ENCODE data around the gene CDC42EP3. TPM values are rescaled to one million over a fixed set of nuclear protein-coding genes. Genes with fewer than 3 reads are reported as not detected.

The CDC42EP3 gene
- total RNA-seq, 1 experiment from 2014 or later: 31.5 TPM

GRCh38 chr2:37617119-37617892 is 54.1 kb downstream of the CDC42EP3 start:
- Mint-ChIP-seq H3K27ac (no peak overlapping the region), H3K27me3 (ENCODE audit: low read depth) (peaks cover 3% of the 10 kb centered on the region; the same call in 1 of the 2 replicates), H3K9me3 (no peaks in the 10 kb centered on the region), H3K4me1 (no peaks in the 10 kb centered on the region), H3K4me3 (no peak overlapping the region), H3K36me3 (no peaks in the 10 kb centered on the region)
- ATAC-seq (no peak), DNase-seq (ENCODE audit: low spot score) (no peak)
- ChIA-PET POLR2A (no interaction called here), CTCF (no interaction called here)
- TF ChIP-seq ZNF396 (CRISPR knock-in tag; IDR thresholded peaks at IDR 0.05; ENCODE audit: borderline replicate concordance) (no peak), SMAD4 (CRISPR knock-in tag; IDR thresholded peaks at IDR 0.05) (no peak), IRF2 (CRISPR knock-in tag; IDR thresholded peaks at IDR 0.05; ENCODE audit: borderline replicate concordance, low read depth) (no peak), FOXJ3 (CRISPR knock-in tag; IDR thresholded peaks at IDR 0.05; ENCODE audit: borderline replicate concordance) (no peak), E2F1 (CRISPR knock-in tag; IDR thresholded peaks at IDR 0.05) (no peak)

- CTCF ChIA-PET: no interaction called here
These were observed 54.8 kb downstream of the CDC42EP3 start for GRCh38 chr2:37616677-37617005.

More at GRCh38 chr2:37616677-37617005, 54.8 kb downstream of the CDC42EP3 start:
- no peak overlapping the region for H3K4me3 Mint-ChIP-seq
- 0 out of 2 replicates have a peak, but pooled peaks cover under 1% of the 10 kb centered on the region for H3K27me3 Mint-ChIP-seq (ENCODE audit: low read depth)
- POLR2A ChIA-PET: no interaction called here
- H3K4me1 Mint-ChIP-seq: no peaks in the 10 kb centered on the region
- ATAC-seq: no peak
- H3K36me3 Mint-ChIP-seq: no peaks in the 10 kb centered on the region
- TF ChIP-seq CDX4 (CRISPR knock-in tag; IDR thresholded peaks at IDR 0.05; ENCODE audit: borderline replicate concordance) (no peak), E2F4 (CRISPR knock-in tag; IDR thresholded peaks at IDR 0.05; ENCODE audit: borderline replicate concordance, low read depth) (no peak), MLX (CRISPR knock-in tag; IDR thresholded peaks at IDR 0.05) (no peak), NR1H2 (CRISPR knock-in tag; IDR thresholded peaks at IDR 0.05) (no peak), NFE2L1 (CRISPR knock-in tag; IDR thresholded peaks at IDR 0.05) (no peak), ZBTB43 (CRISPR knock-in tag; IDR thresholded peaks at IDR 0.05) (no peak), MXD4 (CRISPR knock-in tag; IDR thresholded peaks at IDR 0.05; ENCODE audit: borderline replicate concordance) (no peak), IRF1 (CRISPR knock-in tag; IDR thresholded peaks at IDR 0.05) (no peak), E2F5 (CRISPR knock-in tag; IDR thresholded peaks at IDR 0.05) (no peak), ATF1 (CRISPR knock-in tag; IDR thresholded peaks at IDR 0.05) (no peak), NFYB (CRISPR knock-in tag; conservative IDR thresholded peaks at IDR 0.05; ENCODE audit: low read depth) (no peak), JUN (CRISPR knock-in tag; IDR thresholded peaks at IDR 0.05) (no peak), ZNF317 (CRISPR knock-in tag; IDR thresholded peaks at IDR 0.05; ENCODE audit: borderline replicate concordance, low read depth) (no peak)
- H3K27ac Mint-ChIP-seq: no peak overlapping the region
- DNase-seq (ENCODE audit: low spot score): no peak
- no peaks in the 10 kb centered on the region for H3K9me3 Mint-ChIP-seq
